ENCODE data around the gene SULF2. TPM values are rescaled to one million over a fixed set of nuclear protein-coding genes. Genes with fewer than 3 reads are reported as not detected.

SULF2 gene
- total and polyA plus RNA-seq, 9 of the 15 experiments (the other 6 are each of a cell fraction or from before 2014, with no cell fraction given) = 0.33 TPM; not detected in 8

DNA sequence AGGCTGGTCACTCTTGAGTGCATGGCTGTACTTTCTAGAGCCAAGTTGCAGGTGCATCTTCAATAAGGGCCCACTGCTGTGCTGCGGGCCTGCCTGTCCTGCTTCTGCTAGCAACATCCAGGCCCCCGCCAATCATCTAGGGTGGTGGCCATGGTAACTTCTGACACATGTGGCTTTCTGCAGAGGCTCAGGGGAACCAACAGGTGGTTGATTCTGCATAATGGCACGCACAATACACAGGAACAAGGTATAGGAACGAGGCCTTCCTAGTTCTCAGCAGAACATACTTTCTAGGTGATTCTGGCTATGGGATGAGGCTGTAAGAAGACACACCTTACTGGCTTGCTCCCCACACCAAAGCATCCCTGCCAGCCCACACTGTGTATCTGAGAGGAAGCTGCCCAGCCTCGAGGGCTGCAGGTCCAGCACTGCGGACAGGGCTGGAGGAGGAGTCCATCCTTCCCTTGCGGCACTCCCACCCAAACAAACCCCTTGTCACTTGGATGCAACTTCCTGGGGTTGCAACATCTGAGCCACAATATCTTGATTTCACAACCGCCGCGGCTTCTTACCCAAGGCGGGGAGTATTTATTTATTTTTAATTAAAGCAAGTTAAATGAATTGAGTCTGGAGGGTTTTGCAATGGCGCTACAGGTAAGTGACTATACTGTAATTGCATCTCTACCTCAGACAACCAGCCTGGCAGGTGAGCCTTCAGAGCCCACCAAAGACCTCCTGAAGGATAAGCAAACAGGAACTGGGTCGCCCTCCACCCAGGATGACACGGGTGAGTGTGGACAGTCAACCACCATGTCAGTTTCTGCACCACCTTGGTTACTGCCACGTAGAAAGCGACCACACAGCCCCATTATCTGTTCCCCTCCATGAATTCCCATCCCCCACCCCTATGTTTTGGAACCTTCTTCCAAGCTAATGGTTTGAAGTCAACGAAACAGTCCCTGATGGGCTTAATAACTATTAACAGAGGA is 49.6 kb downstream of the SULF2 start:
- Histone ChIP-seq H3K9me3 (replicated peaks; ENCODE audit: control insufficient read depth, insufficient read depth, low read depth, low read length) (no peaks in the 10 kb centered on the region), H3K9me1 (ENCODE audit: control insufficient read depth, insufficient read depth, low read length) (no peaks in the 10 kb centered on the region), H3K27ac (ENCODE audit: extremely low read depth, low read depth, low read length) (no peak overlapping the region), H4K20me1 (replicated peaks; ENCODE audit: control insufficient read depth, insufficient read depth, low read length) (no peaks in the 10 kb centered on the region), H3K27me3 (ENCODE audit: control insufficient read depth in 2 of 2, insufficient read depth in 2 of 2, low read length in 2 of 2) (peaks cover 5 to 26% of the 10 kb centered on the region in 2 experiments; a peak in 4 of 5 replicates), H3K4me1 (replicated peaks in 1 of 2; ENCODE audit: control insufficient read depth in 2 of 2, insufficient read depth in 2 of 2, low read length in 2 of 2) (no peaks in the 10 kb centered on the region), H3K36me3 (ENCODE audit: control insufficient read depth, insufficient read depth, low read length) (no peaks in the 10 kb centered on the region), H3K4me3 (no peak overlapping the region), H3K79me2 (ENCODE audit: control insufficient read depth, insufficient read depth, low read length) (no peaks in the 10 kb centered on the region), H2AFZ (ENCODE audit: low read depth, low read length) (no peak overlapping the region), H3K9ac (ENCODE audit: insufficient read depth in 1 of 2, low read depth in 2 of 2, low read length in 2 of 2) (no peak overlapping the region), H3K4me2 (ENCODE audit: insufficient read depth, low read length) (no peak overlapping the region)
- FAIRE-seq (no peak), ATAC-seq (peak; percentile 35; the same call in 1 of the 3 replicates), DNase-seq (ENCODE audit: extremely low read depth in 1 of 4, low spot score in 3 of 4) (no peak)
- BruUV-seq (replicated peaks) = no TSS peak
- in situ Hi-C loops (cut with MboI) (no loop called here), intact Hi-C loops (cut with micrococcal nuclease) (no loop called here)
- ChIA-PET POLR2A (no interaction called here), CTCF (ENCODE audit: low intra/inter-chr PET ratio) (no interaction called here)
- WGBS (ENCODE audit: insufficient coverage, low coverage, missing lambda C conversion rate) = under 1% methylated on average over 17 of the region's 17 CpGs
- TF ChIP-seq ZNF274 (IDR thresholded peaks at IDR 0.05; ENCODE audit: borderline replicate concordance, low read depth, low read length) (no peak), CEBPB (tag; IDR thresholded peaks at IDR 0.05) (peak; percentile 77), GABPA (tag; conservative IDR thresholded peaks at IDR 0.05; ENCODE audit: low read depth) (0 out of 2 replicates have a peak, but pooled peaks have one; percentile 29), PHB2 (IDR thresholded peaks at IDR 0.05; ENCODE audit: low read depth) (no peak), CEBPG (CRISPR knock-in tag; IDR thresholded peaks at IDR 0.05) (peak; percentile 20; the same call in 1 of the 2 replicates), CEBPG (tag; conservative IDR thresholded peaks at IDR 0.05 in 1 of 2, IDR thresholded peaks at IDR 0.05 in 1 of 2) (peak; percentile 56 to 82; a peak in 3 of 4 replicates), RFX1 (IDR thresholded peaks at IDR 0.05) (peak; percentile 9; the same call in 1 of the 2 replicates), PKNOX1 (IDR thresholded peaks at IDR 0.05) (peak; percentile 49; the same call in 1 of the 2 replicates)
- TF ChIP-seq, protein P1, sequence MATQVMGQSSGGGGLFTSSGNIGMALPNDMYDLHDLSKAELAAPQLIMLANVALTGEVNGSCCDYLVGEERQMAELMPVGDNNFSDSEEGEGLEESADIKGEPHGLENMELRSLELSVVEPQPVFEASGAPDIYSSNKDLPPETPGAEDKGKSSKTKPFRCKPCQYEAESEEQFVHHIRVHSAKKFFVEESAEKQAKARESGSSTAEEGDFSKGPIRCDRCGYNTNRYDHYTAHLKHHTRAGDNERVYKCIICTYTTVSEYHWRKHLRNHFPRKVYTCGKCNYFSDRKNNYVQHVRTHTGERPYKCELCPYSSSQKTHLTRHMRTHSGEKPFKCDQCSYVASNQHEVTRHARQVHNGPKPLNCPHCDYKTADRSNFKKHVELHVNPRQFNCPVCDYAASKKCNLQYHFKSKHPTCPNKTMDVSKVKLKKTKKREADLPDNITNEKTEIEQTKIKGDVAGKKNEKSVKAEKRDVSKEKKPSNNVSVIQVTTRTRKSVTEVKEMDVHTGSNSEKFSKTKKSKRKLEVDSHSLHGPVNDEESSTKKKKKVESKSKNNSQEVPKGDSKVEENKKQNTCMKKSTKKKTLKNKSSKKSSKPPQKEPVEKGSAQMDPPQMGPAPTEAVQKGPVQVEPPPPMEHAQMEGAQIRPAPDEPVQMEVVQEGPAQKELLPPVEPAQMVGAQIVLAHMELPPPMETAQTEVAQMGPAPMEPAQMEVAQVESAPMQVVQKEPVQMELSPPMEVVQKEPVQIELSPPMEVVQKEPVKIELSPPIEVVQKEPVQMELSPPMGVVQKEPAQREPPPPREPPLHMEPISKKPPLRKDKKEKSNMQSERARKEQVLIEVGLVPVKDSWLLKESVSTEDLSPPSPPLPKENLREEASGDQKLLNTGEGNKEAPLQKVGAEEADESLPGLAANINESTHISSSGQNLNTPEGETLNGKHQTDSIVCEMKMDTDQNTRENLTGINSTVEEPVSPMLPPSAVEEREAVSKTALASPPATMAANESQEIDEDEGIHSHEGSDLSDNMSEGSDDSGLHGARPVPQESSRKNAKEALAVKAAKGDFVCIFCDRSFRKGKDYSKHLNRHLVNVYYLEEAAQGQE (IDR thresholded peaks at IDR 0.05; ENCODE audit: borderline replicate concordance) = peak; percentile 55
- TF ChIP-seq, protein P1 (CRISPR knock-in tag; IDR thresholded peaks at IDR 0.05; ENCODE audit: low read depth) = peak; percentile 88
